Natural killer cell (primary cell): ENCODE results near the gene DAPK1. TPM values are rescaled to one million over a fixed set of nuclear protein-coding genes. Genes with fewer than 3 reads are reported as not detected.

ENCODE experiments used
- ATAC-seq, 3 donors: fragments of 150-1000 bp in 2 of 3; fragments of 200-7000 bp in 1 of 3; cut with Tn5 transposase; 1 replicate in 1 of 3; 2 replicates in 2 of 3; pipeline ENCODE4 v1.10.0; 2021; ENCODE audit warnings: mild to moderate bottlenecking in 2 of 3, moderate library complexity in 2 of 3
- DNase-seq, 2 donors: peaks; one replicate each; pipeline versions ENCODE4 v3.0.0 to v3.0.0-alpha.2; 2013 to 2021; ENCODE audit warnings: mixed read lengths in 1 of 2
- H3K27ac ChIP-seq: one replicate; pipeline ENCODE4 v1.5.1; 2013; ENCODE audit warnings: mild to moderate bottlenecking, low read length
- H3K27me3 ChIP-seq: one replicate; pipeline ENCODE4 v1.6.1; 2013; ENCODE audit warnings: low read length; ENCODE audit not compliant: control insufficient read depth, insufficient read depth
- H3K36me3 ChIP-seq: one replicate; pipeline ENCODE4 v1.6.1; 2013; ENCODE audit warnings: low read length; ENCODE audit not compliant: control insufficient read depth, insufficient read depth
- H3K4me1 ChIP-seq: one replicate; pipeline ENCODE4 v1.6.1; 2013; ENCODE audit warnings: low read length; ENCODE audit not compliant: control insufficient read depth, insufficient read depth
- H3K4me3 ChIP-seq: one replicate; pipeline ENCODE4 v1.5.1; 2013; ENCODE audit warnings: low read length
- H3K9me3 ChIP-seq: one replicate; pipeline ENCODE4 v1.6.1; 2013; ENCODE audit warnings: low read length; ENCODE audit not compliant: control insufficient read depth, insufficient read depth
- H3K27ac Mint-ChIP-seq, 2 donors: one replicate each; pipeline ENCODE4 v1.8.0; 2022; ENCODE audit warnings: mild to moderate bottlenecking in 2 of 2, mixed read lengths in 2 of 2, moderate library complexity in 1 of 2
- H3K27me3 Mint-ChIP-seq, 2 donors: one replicate each; pipeline ENCODE4 v1.8.0; 2022; ENCODE audit warnings: low read depth in 2 of 2, mixed read lengths in 2 of 2
- H3K36me3 Mint-ChIP-seq: one replicate; pipeline ENCODE4 v1.8.0; 2022; ENCODE audit warnings: mixed read lengths
- H3K4me1 Mint-ChIP-seq, 2 donors: one replicate each; pipeline ENCODE4 v1.8.0; 2022; ENCODE audit warnings: mixed read lengths in 2 of 2
- H3K4me3 Mint-ChIP-seq: one replicate; pipeline ENCODE4 v1.8.0; 2022; ENCODE audit warnings: mild to moderate bottlenecking, moderate library complexity, mixed read lengths
- H3K9me3 Mint-ChIP-seq, 2 donors: one replicate each; pipeline ENCODE4 v1.8.0; 2022; ENCODE audit warnings: mixed read lengths in 2 of 2
- CTCF ChIP-seq: fragments of 200-600 bp; IDR thresholded peaks from one replicate; pipeline ENCODE4 v1.8.0; 2022; ENCODE audit warnings: antibody characterized with exemption
- WGBS: methylation state at CpG from one replicate; pipeline ENCODE4 v1.1.7; 2013; ENCODE audit warnings: missing lambda C conversion rate; ENCODE audit not compliant: insufficient coverage; 5-methylcytosine and 5-hydroxymethylcytosine counted together
- intact Hi-C: fragments of 100-400 bp; cut with micrococcal nuclease; formaldehyde crosslinking; loops from one replicate; pipeline ENCODE4 v1.14.2; 2022
- total RNA-seq, 4 donors: library from RNA; stranded (reverse); fragments of 120-200 nt in 1 of 4; gene quantifications; one replicate each; pipeline versions ENCODE4 v1.2.3 to v1.2.4, GENCODE V29; 2013 to 2022

Gene DAPK1
- total RNA-seq, 3 donors from 2014 or later (not counting 1 experiment from before 2014, with no cell fraction given) = 12.2 to 26.5 (median 22.7) TPM

DNA sequence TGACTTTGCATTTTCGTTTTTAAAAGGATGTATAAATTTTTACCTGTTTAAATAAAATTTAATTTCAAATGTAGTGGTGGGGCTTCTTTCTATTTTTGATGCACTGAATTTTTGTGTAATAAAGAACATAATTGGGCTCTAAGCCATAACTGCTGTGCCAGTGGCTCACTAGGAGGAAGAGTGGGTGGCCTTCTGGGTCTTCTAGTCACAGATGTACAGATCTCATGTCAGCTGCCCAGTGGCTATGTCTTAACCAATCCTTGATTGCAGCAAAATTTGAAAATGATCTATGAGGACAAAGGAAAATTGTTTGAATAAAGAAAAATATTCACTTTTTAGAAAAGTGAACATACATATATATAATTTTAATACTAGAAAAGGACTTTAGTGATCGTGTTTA is 233.7 kb downstream of the DAPK1 start:
- Mint-ChIP-seq H3K27ac (no peak overlapping the region), H3K4me3 (no peak overlapping the region), H3K36me3 (no peaks in the 10 kb centered on the region), H3K4me1 (peaks cover 0 to 3% of the 10 kb centered on the region in 2 donors), H3K9me3 (no peaks in the 10 kb centered on the region), H3K27me3 (peaks cover 28 to 42% of the 10 kb centered on the region in 2 donors)
- WGBS = 92% methylated on average over 1 of the region's 2 CpGs
- ATAC-seq (no peak), DNase-seq (no peak)
- Histone ChIP-seq H3K4me1 (peaks cover 2% of the 10 kb centered on the region), H3K36me3 (no peaks in the 10 kb centered on the region), H3K27me3 (peaks cover 8% of the 10 kb centered on the region), H3K27ac (no peak overlapping the region), H3K9me3 (no peaks in the 10 kb centered on the region), H3K4me3 (no peak overlapping the region)
- no peak for TF ChIP-seq CTCF
- intact Hi-C loops = no loop called here

GRCh38 chr9:87732344-87732743 is 234.7 kb downstream of the DAPK1 start:
- ATAC-seq = no peak
- H3K36me3 ChIP-seq = no peaks in the 10 kb centered on the region
- peaks cover 4% of the 10 kb centered on the region for H3K27me3 ChIP-seq
- intact Hi-C loops = no loop called here
- DNase-seq = no peak
- Mint-ChIP-seq H3K4me3 (no peak overlapping the region), H3K36me3 (no peaks in the 10 kb centered on the region), H3K4me1 (no peaks in the 10 kb centered on the region), H3K27ac (no peak overlapping the region), H3K9me3 (no peaks in the 10 kb centered on the region), H3K27me3 (peaks cover 22 to 45% of the 10 kb centered on the region in 2 donors)
- H3K4me1 ChIP-seq = no peaks in the 10 kb centered on the region
- TF ChIP-seq CTCF = no peak
- no peak overlapping the region for H3K4me3 ChIP-seq
- no peaks in the 10 kb centered on the region for H3K9me3 ChIP-seq
- H3K27ac ChIP-seq = no peak overlapping the region
- no CpG with 5 or more reads among the region's 1 CpG for WGBS

GRCh38 chr9:87732756-87733155 is 235.1 kb downstream of the DAPK1 start:
- no peaks in the 10 kb centered on the region for H3K4me1 Mint-ChIP-seq

More at GRCh38 chr9:87732756-87733155, 235.1 kb downstream of the DAPK1 start:
- no peak for ATAC-seq
- H3K27me3 ChIP-seq = peaks cover 2% of the 10 kb centered on the region
- no peak overlapping the region for H3K27ac Mint-ChIP-seq
- no peaks in the 10 kb centered on the region for H3K9me3 ChIP-seq
- no peaks in the 10 kb centered on the region for H3K36me3 Mint-ChIP-seq
- no peaks in the 10 kb centered on the region for H3K9me3 Mint-ChIP-seq
- H3K4me1 ChIP-seq = no peaks in the 10 kb centered on the region
- H3K4me3 Mint-ChIP-seq = no peak overlapping the region
- intact Hi-C loops = no loop called here
- H3K36me3 ChIP-seq = no peaks in the 10 kb centered on the region
- H3K27ac ChIP-seq = no peak overlapping the region
- 85% methylated on average over 3 of the region's 3 CpGs for WGBS
- H3K4me3 ChIP-seq = no peak overlapping the region
- no peak for TF ChIP-seq CTCF
- no peak for DNase-seq
- peaks cover 20 to 45% of the 10 kb centered on the region in 2 donors for H3K27me3 Mint-ChIP-seq
